Psoas muscle (tissue), 8 donors: ENCODE data around the gene PIK3AP1. TPM values are rescaled to one million over a fixed set of nuclear protein-coding genes. Genes with fewer than 3 reads are reported as not detected.

Experiments used
- ATAC-seq, 4 donors: fragments of 200-7000 bp; cut with Tn5 transposase; one replicate each; pipeline ENCODE4 v1.9.1; 2020; ENCODE audit warnings: moderate library complexity in 3 of 4, mild to moderate bottlenecking in 2 of 4
- DNase-seq, 2 donors: peaks; one replicate each; pipeline ENCODE4 v3.0.0-alpha.2; 2020
- H3K27ac ChIP-seq: fragments of 200-600 bp; one replicate; pipeline ENCODE4 v1.8.0; 2022
- H3K27me3 ChIP-seq, 3 donors: fragments of 200-600 bp in 1 of 3; one replicate each; pipeline versions ENCODE4 v1.6.1 to v1.8.0; 2013 to 2022; ENCODE audit warnings: low read length in 2 of 3, mild to moderate bottlenecking in 2 of 3, moderate library complexity in 1 of 3; ENCODE audit not compliant: insufficient read depth in 3 of 3
- H3K36me3 ChIP-seq, 2 donors: fragments of 200-600 bp in 1 of 2; one replicate each; pipeline versions ENCODE4 v1.6.1 to v1.8.0; 2013 to 2022; ENCODE audit warnings: low read depth in 1 of 2, mild to moderate bottlenecking in 1 of 2, moderate library complexity in 1 of 2; ENCODE audit not compliant: insufficient read depth in 1 of 2
- H3K4me1 ChIP-seq: fragments of 200-600 bp; one replicate; pipeline ENCODE4 v1.8.0; 2022
- H3K4me3 ChIP-seq: fragments of 200-600 bp; one replicate; pipeline ENCODE4 v1.8.0; 2022; ENCODE audit warnings: mild to moderate bottlenecking
- H3K9me3 ChIP-seq: fragments of 200-600 bp; one replicate; pipeline ENCODE4 v1.8.0; 2022
- WGBS, 3 donors: extraction: QIAGEN DNeasy Blood & Tissue Kit; methylation state at CpG; one replicate each; pipeline versions ENCODE4 v1.1.6 to v1.1.7; 2013; 5-methylcytosine and 5-hydroxymethylcytosine counted together
- intact Hi-C, 2 donors: fragments of 100-400 bp; cut with DNase I; formaldehyde crosslinking; loops; one replicate each; pipeline versions ENCODE4 v1.11.0 to v1.14.2; 2022
- polyA plus RNA-seq, 3 donors: library from polyadenylated mRNA; stranded (reverse); fragments of 200-250 nt; gene quantifications; one replicate each; pipeline ENCODE4 v1.2.3, GENCODE V29; 2013
- total RNA-seq, 4 donors: library from RNA; stranded (reverse); fragmentation: NEBNext Ultra II Directional in 2 of 4; extraction: Animal tissue kit (Norgen Biotek cat#: 25700) in 2 of 4; gene quantifications; one replicate each; pipeline versions ENCODE4 v1.2.1 to v1.2.4, GENCODE V29; 2021 to 2023
- TF ChIP-seq, protein P1 (sequence below): fragments of 200-600 bp; IDR thresholded peaks from one replicate; pipeline ENCODE4 v1.8.0; 2022; ENCODE audit warnings: antibody characterized with exemption
- donor health status: healthy with polysubstance abuse.
- donor health status: DM: no; HTN: no; CAD: no; lungs with moderate emphysema.
- donor health status: Bipolar disorder and iron deficiency.
- donor health status: healthy.
- donor health status: DM: yes; HTN: yes; CAD: no.
- donor health status: DM: no; HTN: no; CAD: no.
- donor health status: DM: no; HTN: no; CAD: no.
- donor health status: DM: yes; HTN: yes; CAD: no.

The PIK3AP1 gene
- total and polyA plus RNA-seq, 7 donors = 0.17 to 8.6 (median 1.8) TPM

DNA sequence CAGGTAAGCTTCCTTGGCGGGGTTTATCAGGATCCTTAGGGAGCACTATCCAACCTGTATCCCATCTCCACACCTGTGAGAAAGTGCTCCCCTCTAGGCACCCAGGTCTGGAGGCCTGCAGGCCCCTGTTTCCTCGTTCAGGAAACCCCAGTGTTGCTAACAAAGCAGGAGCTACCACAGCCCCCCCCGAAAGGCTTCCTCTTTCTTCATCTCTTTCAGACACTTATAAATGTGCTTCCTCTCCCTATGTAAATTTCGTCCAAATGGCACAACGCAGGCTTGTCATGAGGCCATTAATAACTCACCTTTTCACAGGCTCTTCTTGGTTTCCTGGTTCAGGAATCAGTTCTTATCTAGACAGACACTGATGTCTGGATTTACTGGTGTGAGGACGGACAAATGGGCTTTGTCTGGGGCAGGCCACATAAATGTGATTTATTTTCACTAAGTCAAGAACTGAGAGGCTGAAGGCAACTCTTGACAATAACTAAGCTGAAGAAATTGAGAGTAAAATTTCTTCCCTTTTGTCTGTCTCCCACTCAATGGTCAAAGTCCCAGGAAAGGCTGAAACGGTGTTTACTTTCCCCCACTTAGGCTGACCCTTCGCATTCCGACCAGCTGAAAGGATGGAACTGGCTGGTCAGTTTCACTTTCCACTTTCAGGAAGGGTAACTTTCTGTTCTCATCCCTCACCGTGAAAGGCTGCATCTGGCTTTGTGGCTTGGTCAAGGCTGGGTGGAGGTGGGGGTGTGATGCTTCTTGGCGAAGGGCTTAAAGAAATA lies 46.8 kb downstream of the PIK3AP1 start:
- H3K9me3 ChIP-seq = no peaks in the 10 kb centered on the region
- no peaks in the 10 kb centered on the region for H3K4me1 ChIP-seq
- no peak for DNase-seq
- H3K4me3 ChIP-seq = no peak overlapping the region
- no peaks in the 10 kb centered on the region for H3K36me3 ChIP-seq
- no peaks in the 10 kb centered on the region for H3K27me3 ChIP-seq
- 54 to 59% (median 54%) methylated on average over 11 of the region's 11 CpGs for WGBS, 3 donors
- TF ChIP-seq, protein P1, sequence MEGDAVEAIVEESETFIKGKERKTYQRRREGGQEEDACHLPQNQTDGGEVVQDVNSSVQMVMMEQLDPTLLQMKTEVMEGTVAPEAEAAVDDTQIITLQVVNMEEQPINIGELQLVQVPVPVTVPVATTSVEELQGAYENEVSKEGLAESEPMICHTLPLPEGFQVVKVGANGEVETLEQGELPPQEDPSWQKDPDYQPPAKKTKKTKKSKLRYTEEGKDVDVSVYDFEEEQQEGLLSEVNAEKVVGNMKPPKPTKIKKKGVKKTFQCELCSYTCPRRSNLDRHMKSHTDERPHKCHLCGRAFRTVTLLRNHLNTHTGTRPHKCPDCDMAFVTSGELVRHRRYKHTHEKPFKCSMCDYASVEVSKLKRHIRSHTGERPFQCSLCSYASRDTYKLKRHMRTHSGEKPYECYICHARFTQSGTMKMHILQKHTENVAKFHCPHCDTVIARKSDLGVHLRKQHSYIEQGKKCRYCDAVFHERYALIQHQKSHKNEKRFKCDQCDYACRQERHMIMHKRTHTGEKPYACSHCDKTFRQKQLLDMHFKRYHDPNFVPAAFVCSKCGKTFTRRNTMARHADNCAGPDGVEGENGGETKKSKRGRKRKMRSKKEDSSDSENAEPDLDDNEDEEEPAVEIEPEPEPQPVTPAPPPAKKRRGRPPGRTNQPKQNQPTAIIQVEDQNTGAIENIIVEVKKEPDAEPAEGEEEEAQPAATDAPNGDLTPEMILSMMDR = no peak
- no peak for ATAC-seq
- H3K27ac ChIP-seq = no peak overlapping the region
- intact Hi-C loops = no loop called here

DNA sequence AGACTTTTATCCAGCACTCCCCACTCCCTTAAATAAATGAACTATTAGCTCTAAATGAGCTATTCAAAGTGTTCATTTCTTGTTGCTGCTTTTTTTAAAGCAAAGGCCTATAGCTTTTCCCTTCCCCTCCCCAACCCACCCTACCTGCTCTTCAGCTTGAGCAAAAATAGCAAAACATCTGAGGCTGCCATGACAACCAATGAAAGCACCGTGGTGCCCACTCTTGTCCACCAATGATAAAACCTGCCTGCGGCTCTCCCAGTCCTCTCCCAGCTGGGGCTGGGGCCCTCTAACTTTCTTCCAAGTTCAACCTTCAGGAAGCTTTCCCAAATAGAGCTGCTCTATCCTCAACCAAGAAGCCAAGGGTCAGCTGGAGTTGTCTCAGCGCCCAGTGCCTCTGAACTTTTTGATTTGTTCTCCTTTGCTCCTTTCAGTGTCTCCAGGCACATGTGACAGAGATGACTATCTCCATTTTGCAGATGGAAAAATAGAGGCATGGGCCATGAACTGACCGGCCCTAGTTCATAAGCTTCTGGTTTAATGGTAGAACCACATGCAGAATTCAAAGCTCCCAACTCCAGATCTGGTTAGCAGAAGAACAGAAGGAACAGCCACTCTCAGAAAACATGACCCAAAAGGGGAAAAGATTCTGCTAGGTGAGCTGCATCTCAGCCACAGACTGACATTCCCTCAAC lies 47.7 kb downstream of the PIK3AP1 start:
- Histone ChIP-seq H3K36me3 (no peaks in the 10 kb centered on the region), H3K27ac (no peak overlapping the region), H3K27me3 (no peaks in the 10 kb centered on the region), H3K9me3 (no peaks in the 10 kb centered on the region), H3K4me1 (no peaks in the 10 kb centered on the region), H3K4me3 (no peak overlapping the region)
- DNase-seq (no peak), ATAC-seq (no peak)
- intact Hi-C loops = no loop called here
- 79 to 92% (median 91%) methylated on average over 4 of the region's 4 CpGs for WGBS, 3 donors
- TF ChIP-seq, protein P1 = no peak

DNA sequence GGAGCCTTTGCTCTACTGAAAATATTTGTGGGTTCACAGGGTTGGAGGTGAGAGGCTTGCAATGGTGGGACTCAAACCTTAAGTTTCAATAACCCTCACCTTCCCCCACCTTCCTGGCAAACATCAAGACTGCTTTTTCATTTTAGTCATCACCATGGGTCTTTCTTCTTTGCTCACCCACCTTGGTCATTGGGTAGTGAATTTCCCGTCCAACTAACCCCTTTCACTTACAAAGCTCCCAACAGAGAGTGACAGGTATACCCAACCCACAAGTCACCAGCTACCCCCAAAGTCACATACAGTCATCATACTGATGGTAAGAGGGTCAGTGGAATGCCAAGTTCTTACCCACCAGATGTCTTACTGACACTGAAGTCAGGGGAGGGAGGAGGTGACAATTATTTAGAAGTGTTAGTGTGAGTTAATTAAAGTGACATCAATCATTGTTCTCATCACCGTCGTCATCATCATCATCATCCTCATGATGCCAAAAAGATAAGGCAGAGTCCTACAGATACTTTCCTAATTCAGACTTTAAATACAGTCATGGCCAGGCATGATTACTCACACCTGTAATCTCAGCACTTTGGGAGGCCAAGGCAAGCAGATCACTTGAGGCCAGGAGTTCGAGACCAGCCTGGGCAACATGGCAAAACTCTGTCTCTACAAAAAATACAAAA lies 49.0 kb downstream of the PIK3AP1 start:
- TF ChIP-seq, protein P1 = no peak
- no peaks in the 10 kb centered on the region for H3K4me1 ChIP-seq
- H3K27me3 ChIP-seq = no peaks in the 10 kb centered on the region
- DNase-seq (no peak), ATAC-seq (no peak)
- WGBS, 3 donors = 89 to 92% (median 92%) methylated on average over 4 of the region's 4 CpGs
- H3K9me3 ChIP-seq = no peaks in the 10 kb centered on the region
- H3K27ac ChIP-seq = no peak overlapping the region
- H3K4me3 ChIP-seq = no peak overlapping the region
- intact Hi-C loops = no loop called here
- no peaks in the 10 kb centered on the region for H3K36me3 ChIP-seq

DNA sequence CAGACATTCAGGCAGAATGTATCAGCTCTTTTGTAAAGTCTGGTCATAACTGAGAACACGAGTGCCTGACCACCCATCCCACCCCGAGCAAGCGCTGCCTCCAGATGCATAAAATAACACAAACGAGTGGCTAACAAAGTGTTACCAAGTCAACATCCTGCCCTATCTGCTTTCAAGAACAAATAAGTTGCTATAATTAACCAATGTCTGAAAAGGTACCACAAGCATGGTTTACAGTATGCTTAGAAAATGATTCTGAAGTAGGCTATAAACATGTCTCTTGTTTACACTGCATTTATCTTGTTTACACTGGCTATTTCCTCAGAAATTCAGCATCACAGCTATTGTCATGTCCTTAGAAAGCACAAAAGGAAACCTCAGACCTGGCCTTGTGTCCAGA lies 49.5 kb downstream of the PIK3AP1 start:
- no peaks in the 10 kb centered on the region for H3K4me1 ChIP-seq
- WGBS, 3 donors = 43 to 57% (median 45%) methylated on average over 4 of the region's 4 CpGs
- no peak overlapping the region for H3K4me3 ChIP-seq
- H3K9me3 ChIP-seq = no peaks in the 10 kb centered on the region
- ATAC-seq (no peak), DNase-seq (no peak)
- no peaks in the 10 kb centered on the region for H3K36me3 ChIP-seq
- H3K27me3 ChIP-seq = no peaks in the 10 kb centered on the region
- TF ChIP-seq, protein P1 = no peak
- no peak overlapping the region for H3K27ac ChIP-seq
- intact Hi-C loops = no loop called here
